Measurements from ENCODE around the gene RFTN1. TPM values are rescaled to one million over a fixed set of nuclear protein-coding genes. Genes with fewer than 3 reads are reported as not detected.

Gene RFTN1
- total RNA-seq, 1 donor from 2014 or later: 41.8 TPM

GRCh38 chr3:16463914-16464313 is 49.6 kb downstream of the RFTN1 start:
- Mint-ChIP-seq H3K4me3 (ENCODE audit: unreplicated experiment) (no peak overlapping the region), H3K27ac (ENCODE audit: unreplicated experiment) (no peak overlapping the region), H3K4me1 (ENCODE audit: unreplicated experiment) (peaks cover 32% of the 10 kb centered on the region), H3K9me3 (ENCODE audit: unreplicated experiment) (no peaks in the 10 kb centered on the region), H3K36me3 (ENCODE audit: low read depth, unreplicated experiment) (peaks cover 10% of the 10 kb centered on the region), H3K27me3 (ENCODE audit: unreplicated experiment) (peaks cover 6% of the 10 kb centered on the region)
- DNase-seq (ENCODE audit: low spot score): no peak
- no peak for TF ChIP-seq CTCF (IDR thresholded peaks at IDR 0.05; ENCODE audit: unreplicated experiment)

GRCh38 chr3:16463119-16463518 is 50.4 kb downstream of the RFTN1 start:
- Mint-ChIP-seq H3K36me3 (ENCODE audit: low read depth, unreplicated experiment) (peaks cover 12% of the 10 kb centered on the region), H3K9me3 (ENCODE audit: unreplicated experiment) (no peaks in the 10 kb centered on the region), H3K4me1 (ENCODE audit: unreplicated experiment) (peaks cover 29% of the 10 kb centered on the region), H3K27ac (ENCODE audit: unreplicated experiment) (peak overlapping the region; percentile 11), H3K27me3 (ENCODE audit: unreplicated experiment) (peaks cover 6% of the 10 kb centered on the region), H3K4me3 (ENCODE audit: unreplicated experiment) (no peak overlapping the region)
- no peak for TF ChIP-seq CTCF (IDR thresholded peaks at IDR 0.05; ENCODE audit: unreplicated experiment)
- no peak for DNase-seq (ENCODE audit: low spot score)

GRCh38 chr3:16462679-16463078 is 50.8 kb downstream of the RFTN1 start:
- no peaks in the 10 kb centered on the region for H3K9me3 Mint-ChIP-seq (ENCODE audit: unreplicated experiment)
- no peak for TF ChIP-seq CTCF (IDR thresholded peaks at IDR 0.05; ENCODE audit: unreplicated experiment)
- peaks cover 16% of the 10 kb centered on the region for H3K36me3 Mint-ChIP-seq (ENCODE audit: low read depth, unreplicated experiment)
- no peak overlapping the region for H3K4me3 Mint-ChIP-seq (ENCODE audit: unreplicated experiment)
- peaks cover 24% of the 10 kb centered on the region for H3K4me1 Mint-ChIP-seq (ENCODE audit: unreplicated experiment)
- peak overlapping the region; percentile 11 for H3K27ac Mint-ChIP-seq (ENCODE audit: unreplicated experiment)
- DNase-seq (ENCODE audit: low spot score): no peak
- H3K27me3 Mint-ChIP-seq (ENCODE audit: unreplicated experiment): peaks cover 6% of the 10 kb centered on the region

GRCh38 chr3:16461463-16462245 is 51.8 kb downstream of the RFTN1 start:
- DNase-seq (ENCODE audit: low spot score): no peak

More at GRCh38 chr3:16461463-16462245, 51.8 kb downstream of the RFTN1 start:
- Mint-ChIP-seq H3K9me3 (ENCODE audit: unreplicated experiment) (no peaks in the 10 kb centered on the region), H3K4me3 (ENCODE audit: unreplicated experiment) (no peak overlapping the region), H3K4me1 (ENCODE audit: unreplicated experiment) (peaks cover 22% of the 10 kb centered on the region), H3K36me3 (ENCODE audit: low read depth, unreplicated experiment) (peaks cover 17% of the 10 kb centered on the region), H3K27ac (ENCODE audit: unreplicated experiment) (no peak overlapping the region), H3K27me3 (ENCODE audit: unreplicated experiment) (peaks cover 6% of the 10 kb centered on the region)
- no peak for TF ChIP-seq CTCF (IDR thresholded peaks at IDR 0.05; ENCODE audit: unreplicated experiment)
